ENCODE results near the gene CTNNBL1.
"Not testable (repeated sequence)": the region's sequence is repeated elsewhere in the genome, so short reads cannot be mapped to it uniquely, and the experiment has no call there.

Gene CTNNBL1

DNA sequence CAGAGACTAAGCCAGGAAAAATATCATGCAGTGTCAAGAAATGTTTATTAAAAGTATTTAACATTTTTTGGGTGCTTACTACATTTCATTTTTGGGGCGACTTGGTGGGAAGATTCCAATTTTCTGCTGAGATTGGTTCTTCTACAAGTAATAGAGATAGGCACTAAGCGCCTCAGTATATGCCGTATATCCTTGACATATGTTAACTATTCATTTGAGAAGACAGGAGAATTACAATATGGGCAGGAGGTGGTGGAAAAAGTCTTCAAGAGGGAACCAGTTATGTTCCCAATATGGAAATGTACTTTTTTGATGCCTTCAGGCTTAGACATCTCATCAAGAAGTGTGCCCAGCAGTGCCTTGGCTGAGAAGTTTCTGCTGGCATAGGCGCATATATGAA, 6.5 kb downstream of the CTNNBL1 start:
- H3K27me3 ChIP-seq (ENCODE audit: control insufficient read depth, insufficient read depth, low read length), result no peaks in the 10 kb centered on the region
- no peak overlapping the region for H3K9ac ChIP-seq (ENCODE audit: low read depth, low read length)
- H3K4me1 ChIP-seq (ENCODE audit: control insufficient read depth, insufficient read depth, low read length), result no peaks in the 10 kb centered on the region
- no peaks in the 10 kb centered on the region for H3K9me3 ChIP-seq (ENCODE audit: control insufficient read depth, insufficient read depth, low read length)
- no peaks in the 10 kb centered on the region for H3K36me3 ChIP-seq (ENCODE audit: control insufficient read depth, insufficient read depth, low read length)
- no peak overlapping the region for H3K4me3 ChIP-seq (ENCODE audit: low read depth, low read length)

DNA sequence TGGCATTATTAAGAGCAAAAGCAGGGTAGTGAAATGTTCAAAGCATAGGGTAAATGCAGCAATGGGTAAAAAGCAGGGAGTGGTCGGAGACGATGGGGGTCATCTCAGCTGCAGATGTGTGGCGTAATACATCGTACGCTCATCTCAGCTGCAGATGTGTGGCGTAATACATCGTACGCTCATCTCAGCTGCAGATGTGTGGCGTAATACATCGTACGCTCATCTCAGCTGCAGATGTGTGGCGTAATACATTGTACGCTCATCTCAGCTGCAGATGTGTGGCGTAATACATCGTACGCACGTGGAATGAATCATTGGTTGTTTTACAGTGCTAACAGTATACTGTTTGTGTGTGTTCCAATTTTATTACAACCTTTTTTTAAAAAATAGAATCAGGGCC, 7.8 kb downstream of the CTNNBL1 start:
- not testable (repeated sequence) for H3K27me3 ChIP-seq (ENCODE audit: control insufficient read depth, insufficient read depth, low read length); H3K4me3 ChIP-seq (ENCODE audit: low read depth, low read length); H3K9me3 ChIP-seq (ENCODE audit: control insufficient read depth, insufficient read depth, low read length); H3K36me3 ChIP-seq (ENCODE audit: control insufficient read depth, insufficient read depth, low read length); H3K9ac ChIP-seq (ENCODE audit: low read depth, low read length); H3K4me1 ChIP-seq (ENCODE audit: control insufficient read depth, insufficient read depth, low read length)

DNA sequence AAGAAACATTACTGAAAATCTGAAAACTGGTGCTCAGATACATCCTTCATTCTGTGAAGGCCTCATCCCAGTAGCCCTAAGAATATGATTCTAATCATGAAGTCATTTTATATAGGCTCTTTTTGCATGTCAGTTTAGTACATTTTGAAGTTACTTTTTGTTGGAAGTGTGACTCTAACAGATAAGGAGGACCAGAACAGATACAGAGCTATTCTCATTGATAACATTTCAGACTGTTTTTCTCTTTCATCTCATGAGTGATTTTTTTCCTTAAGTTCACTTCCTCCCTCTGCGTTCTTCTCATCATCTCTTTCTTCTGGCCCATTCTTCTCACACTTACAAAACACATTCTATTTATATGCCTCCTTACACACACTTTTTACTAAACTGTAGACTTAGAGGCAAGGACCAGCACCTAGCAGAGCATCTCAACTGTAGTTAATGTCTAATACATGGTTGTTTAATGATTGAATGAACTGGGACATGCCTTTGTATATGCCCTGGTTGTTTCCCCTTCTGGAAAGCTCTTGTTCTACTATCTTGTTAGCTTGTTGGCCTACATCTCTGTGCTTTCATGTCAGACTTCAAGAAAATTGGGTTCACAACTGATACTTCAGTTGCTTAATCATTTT, 8.7 kb downstream of the CTNNBL1 start:
- Histone ChIP-seq H3K9me3 (ENCODE audit: control insufficient read depth, insufficient read depth, low read length) (no peaks in the 10 kb centered on the region), H3K4me3 (ENCODE audit: low read depth, low read length) (no peak overlapping the region), H3K9ac (ENCODE audit: low read depth, low read length) (no peak overlapping the region), H3K36me3 (ENCODE audit: control insufficient read depth, insufficient read depth, low read length) (no peaks in the 10 kb centered on the region), H3K27me3 (ENCODE audit: control insufficient read depth, insufficient read depth, low read length) (no peaks in the 10 kb centered on the region), H3K4me1 (ENCODE audit: control insufficient read depth, insufficient read depth, low read length) (no peaks in the 10 kb centered on the region)

DNA sequence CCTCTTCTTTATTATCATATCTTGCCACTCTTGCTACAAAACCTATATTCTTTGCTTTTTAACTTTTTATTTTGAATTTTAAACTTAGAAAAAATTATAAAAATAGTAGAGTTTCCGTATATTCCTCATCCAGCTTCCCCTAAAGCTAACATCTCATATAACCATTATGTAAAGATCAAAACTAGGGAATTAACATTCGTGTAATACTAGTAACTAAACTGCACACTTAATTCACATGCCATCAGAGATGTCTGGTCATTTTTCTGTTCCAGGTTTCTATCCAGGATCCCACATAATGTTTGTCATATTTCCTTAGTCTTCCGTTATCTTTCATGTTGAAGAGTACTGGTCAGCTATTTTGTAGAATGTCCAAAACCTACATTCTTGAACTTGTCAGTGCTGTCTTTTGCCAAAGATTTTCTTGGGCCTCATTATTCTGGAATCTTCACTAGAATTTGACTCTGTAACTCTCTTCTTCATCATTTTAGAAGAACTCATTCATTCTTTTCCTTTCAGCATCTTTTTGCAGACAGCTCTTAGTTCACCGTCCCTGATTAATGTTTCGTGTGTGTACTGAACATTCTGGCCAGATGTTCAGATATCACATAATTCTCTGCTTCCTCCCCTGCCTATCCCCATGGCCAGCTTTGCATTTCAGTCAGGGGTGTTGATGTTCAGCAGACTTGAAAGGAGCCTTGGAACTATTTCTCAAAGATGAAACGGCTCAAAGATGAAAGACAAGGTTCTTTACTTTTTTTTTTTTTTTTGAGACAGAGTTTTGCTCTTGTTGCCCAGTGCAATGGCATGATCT, 9.4 kb downstream of the CTNNBL1 start:
- Histone ChIP-seq H3K9ac (ENCODE audit: low read depth, low read length) (no peak overlapping the region), H3K4me1 (ENCODE audit: control insufficient read depth, insufficient read depth, low read length) (no peaks in the 10 kb centered on the region), H3K36me3 (ENCODE audit: control insufficient read depth, insufficient read depth, low read length) (no peaks in the 10 kb centered on the region), H3K9me3 (ENCODE audit: control insufficient read depth, insufficient read depth, low read length) (no peaks in the 10 kb centered on the region), H3K27me3 (ENCODE audit: control insufficient read depth, insufficient read depth, low read length) (no peaks in the 10 kb centered on the region), H3K4me3 (ENCODE audit: low read depth, low read length) (no peak overlapping the region)

DNA sequence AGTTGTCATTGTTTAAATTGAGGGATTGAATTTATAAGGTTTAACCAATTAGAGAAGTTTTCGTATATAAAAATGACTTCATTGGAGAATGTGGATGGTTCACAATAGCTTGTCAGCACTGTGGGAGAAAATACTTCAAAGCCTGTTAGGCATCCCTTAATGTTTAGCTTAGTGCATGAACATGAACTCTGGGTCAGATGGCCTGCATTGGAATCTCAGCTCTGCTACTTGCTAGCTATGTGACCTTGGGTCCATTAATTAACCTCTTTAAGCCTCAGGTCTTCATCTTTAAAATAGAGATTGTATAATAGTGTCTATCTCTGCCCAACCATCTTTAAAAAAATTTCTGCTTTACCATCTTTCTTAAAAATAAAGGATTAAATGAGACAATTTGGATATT, 11.1 kb downstream of the CTNNBL1 start:
- H3K36me3 ChIP-seq (ENCODE audit: control insufficient read depth, insufficient read depth, low read length), result no peaks in the 10 kb centered on the region
- no peaks in the 10 kb centered on the region for H3K27me3 ChIP-seq (ENCODE audit: control insufficient read depth, insufficient read depth, low read length)
- H3K9ac ChIP-seq (ENCODE audit: low read depth, low read length), result no peak overlapping the region
- H3K9me3 ChIP-seq (ENCODE audit: control insufficient read depth, insufficient read depth, low read length), result no peaks in the 10 kb centered on the region
- H3K4me1 ChIP-seq (ENCODE audit: control insufficient read depth, insufficient read depth, low read length), result no peaks in the 10 kb centered on the region
- H3K4me3 ChIP-seq (ENCODE audit: low read depth, low read length), result no peak overlapping the region

DNA sequence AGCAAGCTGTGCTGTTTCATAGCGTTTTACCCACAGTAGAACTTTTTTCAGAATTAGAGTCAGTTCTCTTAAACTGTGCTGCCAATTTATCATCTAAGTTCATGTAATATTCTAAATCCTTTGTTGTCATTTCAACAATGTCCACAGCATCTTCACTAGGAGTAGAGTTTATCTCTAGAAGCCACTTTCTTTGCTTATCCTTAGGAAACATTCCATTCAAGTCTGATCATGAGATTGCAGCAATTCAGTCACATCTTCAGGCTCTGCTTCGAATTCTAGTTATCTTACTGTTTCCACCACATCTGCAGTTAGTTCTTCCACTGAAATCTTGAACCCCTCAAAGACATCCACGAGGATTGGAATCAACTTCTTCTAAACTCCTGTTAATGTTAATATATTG, 12.5 kb downstream of the CTNNBL1 start:
- Histone ChIP-seq H3K4me1 (ENCODE audit: control insufficient read depth, insufficient read depth, low read length) (no peaks in the 10 kb centered on the region), H3K4me3 (ENCODE audit: low read depth, low read length) (no peak overlapping the region), H3K9ac (ENCODE audit: low read depth, low read length) (no peak overlapping the region), H3K9me3 (ENCODE audit: control insufficient read depth, insufficient read depth, low read length) (no peaks in the 10 kb centered on the region), H3K27me3 (ENCODE audit: control insufficient read depth, insufficient read depth, low read length) (no peaks in the 10 kb centered on the region), H3K36me3 (ENCODE audit: control insufficient read depth, insufficient read depth, low read length) (no peaks in the 10 kb centered on the region)

DNA sequence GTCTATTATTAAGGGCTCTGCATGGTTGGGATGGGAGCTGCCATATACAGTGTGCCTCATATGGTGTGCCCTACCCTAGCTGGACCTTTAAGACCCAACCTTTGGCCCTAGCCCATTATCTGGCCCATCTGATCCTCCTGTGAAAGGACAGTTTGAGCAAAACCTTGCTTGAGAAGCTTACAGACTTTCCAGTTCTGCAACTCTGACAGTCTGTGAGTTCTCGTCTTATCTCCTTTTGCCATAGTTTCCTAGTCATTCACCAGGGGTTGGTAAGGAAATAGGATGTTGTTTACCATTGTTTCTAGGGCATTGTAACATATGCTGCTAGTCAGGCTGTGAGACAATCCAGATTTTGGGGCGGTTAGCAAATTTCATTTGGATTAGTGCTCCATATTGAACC, 17.2 kb downstream of the CTNNBL1 start:
- H3K9ac ChIP-seq (ENCODE audit: low read depth, low read length), result no peak overlapping the region
- no peaks in the 10 kb centered on the region for H3K9me3 ChIP-seq (ENCODE audit: control insufficient read depth, insufficient read depth, low read length)
- H3K36me3 ChIP-seq (ENCODE audit: control insufficient read depth, insufficient read depth, low read length), result no peaks in the 10 kb centered on the region
- no peaks in the 10 kb centered on the region for H3K27me3 ChIP-seq (ENCODE audit: control insufficient read depth, insufficient read depth, low read length)
- no peak overlapping the region for H3K4me3 ChIP-seq (ENCODE audit: low read depth, low read length)
- H3K4me1 ChIP-seq (ENCODE audit: control insufficient read depth, insufficient read depth, low read length), result no peaks in the 10 kb centered on the region

DNA sequence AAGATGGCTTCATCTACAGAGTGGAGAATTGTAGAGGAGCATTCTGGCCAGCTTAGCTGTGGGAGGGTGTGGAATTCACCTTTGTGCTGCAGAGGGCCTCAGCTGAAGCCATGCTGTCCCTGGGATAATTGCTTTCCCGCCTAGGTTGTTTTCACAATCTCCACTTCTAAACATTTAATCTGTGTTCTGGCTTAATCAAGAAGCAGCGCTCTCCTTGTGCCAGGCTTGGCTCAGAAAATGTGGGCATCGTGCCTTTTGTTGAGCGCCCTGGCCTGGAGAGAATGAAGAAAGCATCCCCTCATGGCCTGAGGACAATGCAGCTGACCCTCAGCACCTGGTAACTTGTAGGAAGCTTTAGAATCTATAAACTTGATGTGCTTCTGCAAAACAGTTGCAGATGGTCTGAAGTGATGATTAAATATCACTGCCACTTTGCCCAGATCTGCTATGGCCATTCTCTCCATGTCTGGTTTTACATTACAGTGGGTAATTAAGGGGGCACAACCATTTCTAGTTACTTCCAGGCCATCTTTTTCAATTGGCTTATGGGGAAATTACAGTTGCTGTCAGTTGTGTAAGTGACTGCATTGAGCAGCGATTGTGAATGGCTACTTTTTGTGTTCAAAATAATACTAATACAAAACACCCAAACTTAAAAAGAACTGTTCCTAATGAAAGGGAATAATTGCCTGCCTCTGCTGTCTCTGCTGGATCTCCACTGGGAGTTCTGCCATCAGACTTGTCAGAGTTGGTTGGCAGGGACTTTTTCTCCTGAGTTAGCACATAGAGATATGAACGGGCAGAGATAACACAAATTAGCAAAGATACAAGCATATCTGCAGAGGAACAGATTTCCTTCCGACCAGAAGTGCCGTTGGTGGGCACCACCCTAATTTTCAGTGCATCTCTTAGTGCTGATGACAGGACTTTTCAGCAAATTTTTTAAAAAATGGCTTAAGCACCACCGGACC, 18.4 kb downstream of the CTNNBL1 start:
- no peak overlapping the region for H3K4me3 ChIP-seq (ENCODE audit: low read depth, low read length)
- no peaks in the 10 kb centered on the region for H3K4me1 ChIP-seq (ENCODE audit: control insufficient read depth, insufficient read depth, low read length)
- no peaks in the 10 kb centered on the region for H3K36me3 ChIP-seq (ENCODE audit: control insufficient read depth, insufficient read depth, low read length)
- H3K9ac ChIP-seq (ENCODE audit: low read depth, low read length), result no peak overlapping the region
- H3K9me3 ChIP-seq (ENCODE audit: control insufficient read depth, insufficient read depth, low read length), result no peaks in the 10 kb centered on the region
- no peaks in the 10 kb centered on the region for H3K27me3 ChIP-seq (ENCODE audit: control insufficient read depth, insufficient read depth, low read length)

DNA sequence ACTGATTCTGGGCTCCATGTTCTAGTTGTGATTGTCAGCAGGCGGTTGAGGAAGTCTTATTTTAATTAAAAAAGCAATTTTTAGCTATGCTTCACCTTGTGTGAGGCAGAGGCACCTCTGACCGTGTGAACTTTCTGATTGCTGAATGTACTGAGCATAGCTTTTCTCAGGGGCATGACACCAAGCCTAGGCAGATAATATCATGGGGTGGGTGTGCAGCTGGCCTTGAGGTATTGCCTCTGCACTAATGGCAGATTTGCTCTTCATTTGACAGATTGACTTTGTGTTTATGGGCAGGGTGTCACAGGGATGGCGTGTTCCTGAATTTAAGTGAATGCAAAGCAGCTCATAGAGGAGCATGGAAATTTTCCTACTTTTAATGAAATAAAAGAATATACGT, 19.6 kb downstream of the CTNNBL1 start:
- no peaks in the 10 kb centered on the region for H3K9me3 ChIP-seq (ENCODE audit: control insufficient read depth, insufficient read depth, low read length)
- H3K36me3 ChIP-seq (ENCODE audit: control insufficient read depth, insufficient read depth, low read length), result no peaks in the 10 kb centered on the region

DNA sequence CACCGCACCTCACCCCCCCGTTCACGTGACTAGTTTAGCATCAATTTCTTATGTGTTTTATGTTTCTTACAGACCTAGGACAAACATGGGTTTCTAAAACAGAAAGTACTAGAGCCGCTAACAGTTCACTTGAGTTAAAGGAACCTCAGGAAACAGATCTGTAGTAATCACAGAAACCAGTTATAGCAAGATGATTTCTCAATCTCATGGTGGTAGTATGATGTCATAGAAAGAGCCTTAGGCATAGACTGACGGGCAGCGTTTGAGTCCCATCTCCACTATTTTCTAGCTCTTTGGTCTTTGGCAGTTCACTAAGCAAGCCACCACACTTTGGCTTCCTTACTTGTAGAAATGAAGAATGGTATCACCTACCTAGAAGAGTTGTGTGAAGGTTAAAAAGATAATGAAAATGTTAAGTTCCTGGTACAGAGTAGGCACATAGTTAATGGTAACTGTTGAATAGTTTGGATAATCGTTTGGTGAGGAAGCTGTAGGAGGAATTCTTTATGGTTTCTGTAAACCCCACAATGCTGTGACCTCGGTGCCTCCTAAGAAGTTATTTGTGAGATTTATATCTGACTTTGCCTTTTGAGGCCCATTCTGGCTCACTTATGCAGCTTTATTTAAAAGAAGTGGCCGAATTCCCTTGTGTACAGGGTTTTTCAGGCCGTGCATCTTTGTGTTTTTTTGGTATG, 21.3 kb downstream of the CTNNBL1 start:
- no peaks in the 10 kb centered on the region for H3K36me3 ChIP-seq (ENCODE audit: control insufficient read depth, insufficient read depth, low read length)

More for the DNA sequence above, 19.6 kb downstream of the CTNNBL1 start:
- Histone ChIP-seq H3K27me3 (ENCODE audit: control insufficient read depth, insufficient read depth, low read length) (no peaks in the 10 kb centered on the region), H3K9ac (ENCODE audit: low read depth, low read length) (no peak overlapping the region), H3K4me1 (ENCODE audit: control insufficient read depth, insufficient read depth, low read length) (no peaks in the 10 kb centered on the region), H3K4me3 (ENCODE audit: low read depth, low read length) (no peak overlapping the region)

DNA sequence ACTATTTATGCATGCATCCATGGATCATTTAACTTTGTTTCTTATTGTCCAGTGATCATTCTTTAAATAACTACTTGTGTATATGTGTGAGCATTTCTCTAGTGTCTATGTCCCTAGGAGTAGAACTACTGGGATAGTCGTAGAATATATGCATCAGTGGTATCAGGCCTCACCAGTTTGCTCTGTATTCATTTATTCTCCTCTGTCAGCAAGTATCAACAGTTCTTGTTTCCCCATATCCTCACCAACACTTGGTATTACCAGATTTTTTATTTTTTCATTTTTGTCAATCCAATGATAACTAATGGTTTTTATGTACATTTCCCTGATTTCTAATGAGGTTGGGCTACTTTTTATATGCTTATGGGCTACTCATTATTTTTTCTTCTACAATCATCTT, 27.9 kb downstream of the CTNNBL1 start:
- no peaks in the 10 kb centered on the region for H3K9me3 ChIP-seq (ENCODE audit: control insufficient read depth, insufficient read depth, low read length)
- H3K4me1 ChIP-seq (ENCODE audit: control insufficient read depth, insufficient read depth, low read length), result no peaks in the 10 kb centered on the region
- no peak overlapping the region for H3K9ac ChIP-seq (ENCODE audit: low read depth, low read length)
- H3K4me3 ChIP-seq (ENCODE audit: low read depth, low read length), result no peak overlapping the region
- no peaks in the 10 kb centered on the region for H3K36me3 ChIP-seq (ENCODE audit: control insufficient read depth, insufficient read depth, low read length)
- H3K27me3 ChIP-seq (ENCODE audit: control insufficient read depth, insufficient read depth, low read length), result no peaks in the 10 kb centered on the region

More for the DNA sequence above, 21.3 kb downstream of the CTNNBL1 start:
- Histone ChIP-seq H3K4me1 (ENCODE audit: control insufficient read depth, insufficient read depth, low read length) (no peaks in the 10 kb centered on the region), H3K4me3 (ENCODE audit: low read depth, low read length) (no peak overlapping the region), H3K9ac (ENCODE audit: low read depth, low read length) (no peak overlapping the region), H3K27me3 (ENCODE audit: control insufficient read depth, insufficient read depth, low read length) (no peaks in the 10 kb centered on the region), H3K9me3 (ENCODE audit: control insufficient read depth, insufficient read depth, low read length) (no peaks in the 10 kb centered on the region)
